ENCODE measurements around the gene BAK1. TPM values are rescaled to one million over a fixed set of nuclear protein-coding genes. Genes with fewer than 3 reads are reported as not detected.

Gene BAK1
- total RNA-seq, 1 experiment from 2014 or later: 45.8 TPM

GRCh38 chr6:33584700-33585402 lies 4.8 kb upstream of the BAK1 start:
- H3K4me3 Mint-ChIP-seq (ENCODE audit: unreplicated experiment): no peak overlapping the region
- no peak overlapping the region for H3K27ac Mint-ChIP-seq (ENCODE audit: low read depth, unreplicated experiment)
- POLR2A ChIA-PET: interaction anchor here (0.5 to 2.1 kb wide), 3 partner anchors 15 to 182 kb away, joined by 3 to 5 read pairs (median 3); no protein-coding TSS in a partner anchor
- DNase-seq (ENCODE audit: unreplicated experiment): no peak
- H3K27me3 Mint-ChIP-seq (ENCODE audit: insufficient read depth, unreplicated experiment): no peaks in the 10 kb centered on the region
- peaks cover 9% of the 10 kb centered on the region for H3K4me1 Mint-ChIP-seq (ENCODE audit: insufficient read depth, unreplicated experiment)
- TF ChIP-seq, protein P1, sequence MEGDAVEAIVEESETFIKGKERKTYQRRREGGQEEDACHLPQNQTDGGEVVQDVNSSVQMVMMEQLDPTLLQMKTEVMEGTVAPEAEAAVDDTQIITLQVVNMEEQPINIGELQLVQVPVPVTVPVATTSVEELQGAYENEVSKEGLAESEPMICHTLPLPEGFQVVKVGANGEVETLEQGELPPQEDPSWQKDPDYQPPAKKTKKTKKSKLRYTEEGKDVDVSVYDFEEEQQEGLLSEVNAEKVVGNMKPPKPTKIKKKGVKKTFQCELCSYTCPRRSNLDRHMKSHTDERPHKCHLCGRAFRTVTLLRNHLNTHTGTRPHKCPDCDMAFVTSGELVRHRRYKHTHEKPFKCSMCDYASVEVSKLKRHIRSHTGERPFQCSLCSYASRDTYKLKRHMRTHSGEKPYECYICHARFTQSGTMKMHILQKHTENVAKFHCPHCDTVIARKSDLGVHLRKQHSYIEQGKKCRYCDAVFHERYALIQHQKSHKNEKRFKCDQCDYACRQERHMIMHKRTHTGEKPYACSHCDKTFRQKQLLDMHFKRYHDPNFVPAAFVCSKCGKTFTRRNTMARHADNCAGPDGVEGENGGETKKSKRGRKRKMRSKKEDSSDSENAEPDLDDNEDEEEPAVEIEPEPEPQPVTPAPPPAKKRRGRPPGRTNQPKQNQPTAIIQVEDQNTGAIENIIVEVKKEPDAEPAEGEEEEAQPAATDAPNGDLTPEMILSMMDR (IDR thresholded peaks at IDR 0.05; ENCODE audit: unreplicated experiment): no peak
- intact Hi-C loops (cut with micrococcal nuclease): loop anchor here (1.0 to 5.0 kb wide), 2 partner anchors 177 to 567 kb away; no protein-coding TSS in a partner anchor
- BruUV-seq (replicated peaks): no TSS peak
- no peaks in the 10 kb centered on the region for H3K36me3 Mint-ChIP-seq (ENCODE audit: insufficient read depth, unreplicated experiment)
- CTCF ChIA-PET: interaction anchor here (0.7 to 7.0 kb wide), 28 partner anchors 8 to 571 kb away, joined by 3 to 71 read pairs (median 5); partner anchors contain the start of genes ITPR3, UQCC2 and ZBTB9
- H3K9me3 Mint-ChIP-seq (ENCODE audit: unreplicated experiment): no peaks in the 10 kb centered on the region

DNA sequence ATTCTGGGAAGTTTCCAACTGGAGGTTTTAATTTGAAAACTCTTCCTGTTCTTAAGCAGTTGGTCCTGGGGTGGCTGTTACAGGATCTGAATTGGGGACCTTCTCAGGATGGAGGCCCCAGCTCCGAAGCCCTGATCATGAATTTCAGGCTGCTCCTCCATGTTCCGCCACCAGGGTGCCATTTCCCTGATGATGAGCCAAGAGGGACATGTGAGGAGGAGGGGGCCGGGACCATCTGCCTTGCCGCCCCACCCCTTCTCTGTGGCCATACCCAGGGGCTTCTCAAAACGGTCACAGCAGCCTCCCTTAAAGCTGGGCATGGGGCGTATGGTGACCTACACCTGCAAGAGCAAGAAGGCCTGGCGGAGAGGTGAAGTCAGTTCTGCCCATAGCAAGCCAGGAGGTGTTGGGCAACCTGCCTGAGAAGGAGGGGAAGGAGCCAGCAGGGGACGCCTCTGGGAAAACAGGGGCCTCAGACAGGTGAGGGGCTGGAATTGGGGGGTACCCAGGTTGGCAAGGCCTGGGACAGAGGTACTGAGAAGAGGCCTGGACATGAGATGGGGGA lies 3.6 kb upstream of the BAK1 start:
- Mint-ChIP-seq H3K36me3 (ENCODE audit: insufficient read depth, unreplicated experiment) (no peaks in the 10 kb centered on the region), H3K27me3 (ENCODE audit: insufficient read depth, unreplicated experiment) (no peaks in the 10 kb centered on the region), H3K9me3 (ENCODE audit: unreplicated experiment) (no peaks in the 10 kb centered on the region), H3K4me1 (ENCODE audit: insufficient read depth, unreplicated experiment) (peaks cover 11% of the 10 kb centered on the region), H3K4me3 (ENCODE audit: unreplicated experiment) (no peak overlapping the region), H3K27ac (ENCODE audit: low read depth, unreplicated experiment) (no peak overlapping the region)
- POLR2A ChIA-PET: interaction anchor here (0.7 to 2.1 kb wide), 2 partner anchors 42 to 117 kb away, joined by 3 to 5 read pairs; no protein-coding TSS in a partner anchor
- DNase-seq (ENCODE audit: unreplicated experiment): no peak
- BruUV-seq (replicated peaks): no TSS peak
- CTCF ChIA-PET: interaction anchor here (0.5 to 7.0 kb wide), 8 partner anchors 11 to 178 kb away, joined by 3 to 71 read pairs (median 4); partner anchors contain the start of gene UQCC2
- intact Hi-C loops (cut with micrococcal nuclease): no loop called here
- TF ChIP-seq, protein P1 (IDR thresholded peaks at IDR 0.05; ENCODE audit: unreplicated experiment): peak; percentile 43

DNA sequence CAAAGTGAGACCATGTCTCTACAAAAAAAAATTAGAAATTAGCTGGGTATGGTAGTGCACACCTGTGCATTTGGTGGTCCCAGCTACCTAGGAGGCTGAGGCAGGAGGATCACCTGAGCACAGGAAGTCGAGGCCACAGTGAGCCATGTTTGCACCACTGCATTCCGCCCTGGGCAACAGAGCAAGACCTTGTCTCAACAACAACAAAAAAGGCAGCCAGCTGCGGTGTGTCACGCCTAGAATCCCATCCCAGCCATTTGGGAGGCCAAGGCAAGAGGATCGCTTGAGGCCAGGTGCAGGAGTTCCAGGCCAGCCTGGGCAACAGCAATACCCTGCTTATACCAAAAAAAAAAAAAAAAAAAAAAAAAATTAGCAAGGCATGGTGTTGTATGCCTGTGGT lies 1.1 kb upstream of the BAK1 start:
- CTCF ChIA-PET: interaction anchor here (0.6 to 1.1 kb wide), 9 partner anchors 12 to 823 kb away, joined by 3 to 6 read pairs (median 3); no protein-coding TSS in a partner anchor
- no TSS peak for BruUV-seq (replicated peaks)
- TF ChIP-seq, protein P1 (IDR thresholded peaks at IDR 0.05; ENCODE audit: unreplicated experiment): no peak
- no peaks in the 10 kb centered on the region for H3K9me3 Mint-ChIP-seq (ENCODE audit: unreplicated experiment)
- H3K4me1 Mint-ChIP-seq (ENCODE audit: insufficient read depth, unreplicated experiment): peaks cover 28% of the 10 kb centered on the region
- peaks cover 11% of the 10 kb centered on the region for H3K36me3 Mint-ChIP-seq (ENCODE audit: insufficient read depth, unreplicated experiment)
- intact Hi-C loops (cut with micrococcal nuclease): no loop called here
- POLR2A ChIA-PET: interaction anchor here (1.5 to 3.2 kb wide), 4 partner anchors 12 to 163 kb away, joined by 5 to 20 read pairs (median 14); partner anchors contain the start of genes CUTA and ITPR3
- no peak for DNase-seq (ENCODE audit: unreplicated experiment)
- H3K27me3 Mint-ChIP-seq (ENCODE audit: insufficient read depth, unreplicated experiment): no peaks in the 10 kb centered on the region
- no peak overlapping the region for H3K27ac Mint-ChIP-seq (ENCODE audit: low read depth, unreplicated experiment)
- H3K4me3 Mint-ChIP-seq (ENCODE audit: unreplicated experiment): no peak overlapping the region

- CTCF ChIA-PET: interaction anchor here (0.7 to 1.7 kb wide), 6 partner anchors 8 to 133 kb away, joined by 3 to 5 read pairs (median 4); partner anchors contain the start of gene UQCC2
Observed at GRCh38 chr6:33578588-33579011, 1.5 kb downstream of the BAK1 start.

More at GRCh38 chr6:33578588-33579011, 1.5 kb downstream of the BAK1 start:
- Mint-ChIP-seq H3K4me3 (ENCODE audit: unreplicated experiment) (peak overlapping the region; percentile 85), H3K9me3 (ENCODE audit: unreplicated experiment) (no peaks in the 10 kb centered on the region), H3K4me1 (ENCODE audit: insufficient read depth, unreplicated experiment) (peaks cover 28% of the 10 kb centered on the region), H3K36me3 (ENCODE audit: insufficient read depth, unreplicated experiment) (peaks cover 34% of the 10 kb centered on the region), H3K27me3 (ENCODE audit: insufficient read depth, unreplicated experiment) (no peaks in the 10 kb centered on the region), H3K27ac (ENCODE audit: low read depth, unreplicated experiment) (peak overlapping the region; percentile 97)
- intact Hi-C loops (cut with micrococcal nuclease): loop anchor here (1.0 kb wide), 1 partner anchor 124 kb away; the partner anchor contains the start of gene ZBTB9
- TF ChIP-seq, protein P1 (IDR thresholded peaks at IDR 0.05; ENCODE audit: unreplicated experiment): no peak
- POLR2A ChIA-PET: interaction anchor here (0.7 to 3.2 kb wide), 13 partner anchors 8 to 281 kb away, joined by 3 to 20 read pairs (median 7); partner anchors contain the start of genes CUTA, ITPR3, LEMD2 and UQCC2
- BruUV-seq (replicated peaks): no TSS peak
- no peak for DNase-seq (ENCODE audit: unreplicated experiment)
